ENCODE data around the gene DCAF11. TPM values are rescaled to one million over a fixed set of nuclear protein-coding genes. Genes with fewer than 3 reads are reported as not detected.
A peak's percentile ranks its signal among the peaks of the same experiment; 100 is the strongest.

The DCAF11 gene
- total RNA-seq, 3 donors from 2014 or later, result 45.7 to 57.6 (median 50.7) TPM

DNA sequence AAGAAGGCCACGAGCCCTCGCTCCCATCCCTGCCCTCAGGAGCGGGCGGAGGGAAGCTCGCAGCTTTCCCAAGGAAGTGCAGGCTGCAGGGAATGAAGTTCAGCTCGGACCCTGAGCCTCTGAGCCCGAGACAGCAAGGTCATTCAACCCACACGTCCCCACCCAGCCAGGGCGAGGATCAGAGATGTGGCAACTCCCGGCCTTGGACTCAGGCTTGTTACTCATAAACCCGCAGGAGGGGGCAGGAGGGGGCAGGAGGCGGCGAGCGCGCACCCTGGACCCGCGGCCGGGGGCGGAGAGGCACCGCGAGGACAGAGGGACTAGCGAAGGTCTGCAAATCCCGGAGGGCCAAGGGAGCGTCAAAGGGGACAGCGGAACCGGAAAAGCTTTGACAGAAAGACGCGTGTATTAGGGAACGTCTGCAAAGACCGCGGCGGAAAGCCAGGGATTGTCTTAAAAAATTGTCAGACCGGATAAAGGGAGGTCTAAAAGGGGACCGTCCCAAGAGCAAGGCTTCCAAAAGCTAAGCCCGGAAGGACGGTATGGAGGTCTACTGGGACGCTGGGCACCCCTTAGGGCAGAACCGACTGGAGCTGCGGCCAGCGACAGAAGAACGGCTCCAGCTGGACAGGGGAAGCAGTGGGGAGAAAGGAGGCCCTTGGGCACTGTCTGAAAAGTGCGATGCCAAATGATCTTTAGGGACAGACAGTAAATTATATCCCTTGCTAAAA is 611 bp upstream of the DCAF11 start:
- H3K27me3 Mint-ChIP-seq (ENCODE audit: low read depth), result no peaks in the 10 kb centered on the region

DNA sequence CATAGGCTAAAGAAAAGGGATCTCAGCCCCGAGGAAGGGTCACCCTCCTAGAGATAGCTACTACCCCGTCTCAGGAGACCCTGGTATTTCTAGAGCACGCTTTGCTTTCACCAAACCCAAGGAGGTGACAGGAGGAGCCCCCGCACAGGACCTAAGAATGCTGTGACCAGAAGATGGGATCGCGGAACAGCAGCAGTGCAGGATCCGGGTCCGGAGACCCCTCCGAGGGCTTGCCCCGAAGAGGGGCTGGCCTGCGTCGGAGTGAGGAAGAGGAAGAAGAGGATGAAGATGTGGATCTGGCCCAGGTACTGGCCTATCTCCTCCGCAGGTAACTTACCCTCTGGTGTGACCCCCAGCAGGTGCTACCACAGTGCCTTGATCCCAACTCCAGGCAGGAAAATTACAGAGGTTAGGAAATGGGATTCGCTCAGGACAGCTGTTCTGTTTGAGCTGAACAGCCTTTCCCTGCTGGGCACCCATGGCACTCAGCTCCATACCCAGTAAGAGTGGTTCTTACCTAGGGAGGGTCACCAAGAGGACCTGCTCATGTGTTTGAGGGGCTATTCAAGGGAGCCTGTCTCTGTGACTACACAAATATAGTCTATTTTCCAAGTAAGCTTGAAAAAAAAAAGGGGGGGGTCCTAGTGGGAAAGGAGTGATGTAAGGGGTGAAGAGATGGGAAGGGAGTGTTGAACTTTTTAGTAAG is 998 bp downstream of the DCAF11 start:
- H3K36me3 Mint-ChIP-seq (ENCODE audit: insufficient read depth), result peaks cover 23% of the 10 kb centered on the region

More for the DNA sequence above, 611 bp upstream of the DCAF11 start:
- ATAC-seq (peak; percentile 27 to 33), DNase-seq (peak; percentile 58)
- peak overlapping the region; percentile 93 for H3K4me3 Mint-ChIP-seq
- peaks cover 22% of the 10 kb centered on the region for H3K36me3 Mint-ChIP-seq (ENCODE audit: insufficient read depth)
- peaks cover 33% of the 10 kb centered on the region for H3K4me1 Mint-ChIP-seq (ENCODE audit: low read depth)
- H3K9me3 Mint-ChIP-seq, result no peaks in the 10 kb centered on the region

DNA sequence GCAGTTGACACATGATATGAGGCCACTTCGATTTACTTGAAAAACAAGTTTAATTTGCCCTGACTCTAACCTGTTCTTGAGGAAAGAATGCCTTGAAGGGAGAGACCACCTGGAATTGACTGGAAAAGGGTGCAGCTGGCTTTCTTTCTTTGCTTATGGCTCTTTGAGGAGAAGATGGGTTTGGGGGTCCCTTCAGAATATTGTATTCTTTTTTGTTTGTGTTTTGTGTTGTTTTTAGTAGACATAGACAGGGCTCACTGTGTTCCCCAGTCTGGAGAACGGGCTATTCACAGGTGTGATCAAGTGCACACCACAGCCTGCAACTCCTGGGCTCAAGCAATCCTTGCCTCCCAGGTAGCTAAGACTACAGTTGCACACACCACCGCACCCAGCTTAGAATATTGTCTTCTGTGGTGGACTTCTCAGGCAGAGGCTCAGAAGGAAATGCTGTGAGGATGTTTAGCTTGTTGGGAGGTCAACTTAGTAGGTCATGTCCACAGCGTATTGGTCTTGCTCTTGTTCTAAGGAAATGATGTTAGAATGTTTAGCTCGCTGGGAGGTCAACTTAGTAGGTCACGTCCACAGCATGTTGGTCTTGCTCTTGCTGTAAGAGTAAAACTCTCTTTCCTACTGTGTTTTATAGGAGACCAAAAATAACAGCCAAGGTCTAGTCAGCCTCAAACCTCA is 1.7 kb downstream of the DCAF11 start:
- H3K36me3 Mint-ChIP-seq (ENCODE audit: insufficient read depth), result peaks cover 27% of the 10 kb centered on the region
- DNase-seq, result no peak
- H3K9me3 Mint-ChIP-seq, result no peaks in the 10 kb centered on the region
- ATAC-seq, result no peak
- no peaks in the 10 kb centered on the region for H3K27me3 Mint-ChIP-seq (ENCODE audit: low read depth)
- peak overlapping the region; percentile 93 for H3K4me3 Mint-ChIP-seq
- peaks cover 24% of the 10 kb centered on the region for H3K4me1 Mint-ChIP-seq (ENCODE audit: low read depth)

More for the DNA sequence above, 998 bp downstream of the DCAF11 start:
- H3K9me3 Mint-ChIP-seq, result no peaks in the 10 kb centered on the region
- H3K4me3 Mint-ChIP-seq, result peak overlapping the region; percentile 93
- H3K4me1 Mint-ChIP-seq (ENCODE audit: low read depth), result peaks cover 26% of the 10 kb centered on the region
- DNase-seq, result no peak
- no peak for ATAC-seq
- no peaks in the 10 kb centered on the region for H3K27me3 Mint-ChIP-seq (ENCODE audit: low read depth)

DNA sequence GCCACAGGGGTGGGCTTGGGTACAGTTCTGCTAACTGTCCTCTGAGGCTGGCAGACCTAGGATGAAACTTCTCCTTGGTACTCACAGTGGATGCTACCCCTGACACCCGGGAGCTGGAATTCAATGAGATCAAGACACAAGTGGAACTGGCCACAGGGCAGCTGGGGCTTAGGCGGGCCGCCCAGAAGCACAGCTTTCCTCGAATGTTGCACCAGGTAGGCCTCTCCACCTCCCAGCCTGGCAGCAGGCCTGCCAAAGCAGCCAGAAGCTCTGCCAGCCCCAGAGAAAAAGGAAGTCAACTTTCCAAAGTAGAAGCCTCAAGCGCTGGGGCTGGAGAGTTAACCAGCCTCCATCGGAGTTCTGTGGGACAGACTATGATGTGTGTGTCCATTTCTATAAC is 2.6 kb downstream of the DCAF11 start:
- Mint-ChIP-seq H3K36me3 (ENCODE audit: insufficient read depth) (peaks cover 32% of the 10 kb centered on the region), H3K4me3 (no peak overlapping the region), H3K4me1 (ENCODE audit: low read depth) (peaks cover 24% of the 10 kb centered on the region), H3K9me3 (no peaks in the 10 kb centered on the region), H3K27me3 (ENCODE audit: low read depth) (no peaks in the 10 kb centered on the region)
- DNase-seq (no peak), ATAC-seq (no peak)

DNA sequence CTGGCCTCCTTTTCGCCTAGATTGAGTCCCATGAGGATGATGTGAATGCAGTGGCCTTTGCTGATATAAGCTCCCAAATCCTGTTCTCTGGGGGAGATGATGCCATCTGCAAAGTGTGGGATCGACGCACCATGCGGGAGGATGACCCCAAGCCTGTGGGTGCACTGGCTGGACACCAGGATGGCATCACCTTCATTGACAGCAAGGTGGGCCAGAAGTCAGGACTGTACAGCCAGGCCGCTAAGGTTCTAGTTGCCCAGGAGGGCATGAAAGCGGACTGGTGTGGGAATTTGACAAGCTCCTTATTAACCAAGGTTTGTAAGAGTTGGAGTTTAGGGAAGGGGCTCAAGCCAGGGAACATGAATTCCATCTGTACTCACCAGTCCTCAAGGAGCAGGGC is 5.1 kb downstream of the DCAF11 start:
- no peaks in the 10 kb centered on the region for H3K9me3 Mint-ChIP-seq
- H3K4me1 Mint-ChIP-seq (ENCODE audit: low read depth), result peaks cover 29% of the 10 kb centered on the region
- H3K4me3 Mint-ChIP-seq, result no peak overlapping the region
- DNase-seq, result no peak
- peaks cover 40% of the 10 kb centered on the region for H3K36me3 Mint-ChIP-seq (ENCODE audit: insufficient read depth)
- H3K27me3 Mint-ChIP-seq (ENCODE audit: low read depth), result no peaks in the 10 kb centered on the region
- ATAC-seq, result no peak

DNA sequence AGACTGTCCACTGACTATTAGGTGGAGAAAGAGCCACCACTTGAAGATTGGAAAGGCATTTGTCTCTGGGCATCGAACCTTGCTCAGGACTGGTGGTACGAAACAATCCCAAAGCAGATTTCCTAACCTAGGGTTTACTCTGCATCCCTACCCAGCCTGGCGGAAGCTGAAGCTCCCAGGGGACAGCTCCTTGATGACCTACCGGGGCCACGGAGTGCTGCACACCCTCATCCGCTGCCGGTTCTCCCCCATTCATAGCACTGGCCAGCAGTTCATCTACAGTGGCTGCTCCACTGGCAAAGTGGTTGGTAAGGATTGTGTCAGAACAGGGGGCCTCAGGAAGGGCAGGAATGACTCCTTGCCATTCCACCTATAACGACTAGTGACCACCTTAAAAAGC is 6.6 kb downstream of the DCAF11 start:
- no peak overlapping the region for H3K4me3 Mint-ChIP-seq
- DNase-seq (no peak), ATAC-seq (no peak)
- no peaks in the 10 kb centered on the region for H3K27me3 Mint-ChIP-seq (ENCODE audit: low read depth)
- peaks cover 16% of the 10 kb centered on the region for H3K4me1 Mint-ChIP-seq (ENCODE audit: low read depth)
- no peaks in the 10 kb centered on the region for H3K9me3 Mint-ChIP-seq
- H3K36me3 Mint-ChIP-seq (ENCODE audit: insufficient read depth), result peaks cover 43% of the 10 kb centered on the region

DNA sequence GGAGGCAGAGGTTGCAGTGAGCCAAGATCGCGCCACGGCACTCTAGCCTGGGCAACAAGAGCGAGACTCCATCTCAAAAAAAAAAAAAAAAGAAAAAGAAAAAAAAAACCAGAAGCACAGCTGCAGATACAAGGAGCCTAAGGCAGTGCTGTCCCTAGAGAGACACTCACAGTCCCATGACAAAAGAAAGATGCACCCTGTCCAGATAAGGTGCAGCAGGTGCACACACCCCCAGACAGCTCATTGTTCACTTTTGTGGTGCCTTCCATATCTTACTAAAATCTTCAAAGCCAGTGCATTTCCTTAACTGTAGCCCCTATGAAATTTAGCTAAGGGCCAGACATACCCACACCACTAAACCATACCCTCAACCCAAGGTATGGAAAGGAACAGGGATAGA is 7.8 kb downstream of the DCAF11 start:
- ATAC-seq, result no peak
- H3K36me3 Mint-ChIP-seq (ENCODE audit: insufficient read depth), result peaks cover 36% of the 10 kb centered on the region
- no peaks in the 10 kb centered on the region for H3K9me3 Mint-ChIP-seq

DNA sequence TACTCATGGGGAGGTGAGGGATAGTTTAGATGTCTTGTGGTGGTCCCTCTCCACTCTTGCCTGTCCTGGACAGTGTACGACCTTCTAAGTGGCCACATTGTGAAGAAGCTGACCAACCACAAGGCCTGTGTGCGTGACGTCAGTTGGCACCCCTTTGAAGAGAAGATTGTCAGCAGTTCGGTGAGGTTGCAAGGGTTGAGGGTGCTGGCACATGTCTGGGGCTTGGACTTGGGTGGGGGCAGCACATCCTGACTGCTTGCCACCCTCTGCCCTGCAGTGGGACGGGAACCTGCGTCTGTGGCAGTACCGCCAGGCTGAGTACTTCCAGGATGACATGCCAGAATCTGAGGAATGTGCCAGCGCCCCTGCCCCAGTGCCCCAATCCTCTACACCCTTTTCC is 8.3 kb downstream of the DCAF11 start:
- H3K27me3 Mint-ChIP-seq (ENCODE audit: low read depth), result no peaks in the 10 kb centered on the region
- peaks cover 32% of the 10 kb centered on the region for H3K36me3 Mint-ChIP-seq (ENCODE audit: insufficient read depth)
- ATAC-seq (no peak), DNase-seq (no peak)
- no peaks in the 10 kb centered on the region for H3K9me3 Mint-ChIP-seq
- no peak overlapping the region for H3K4me3 Mint-ChIP-seq
- H3K4me1 Mint-ChIP-seq (ENCODE audit: low read depth), result peaks cover 7% of the 10 kb centered on the region

More for the DNA sequence above, 7.8 kb downstream of the DCAF11 start:
- peaks cover 8% of the 10 kb centered on the region for H3K4me1 Mint-ChIP-seq (ENCODE audit: low read depth)
- no peak for DNase-seq
- H3K4me3 Mint-ChIP-seq, result no peak overlapping the region
- no peaks in the 10 kb centered on the region for H3K27me3 Mint-ChIP-seq (ENCODE audit: low read depth)

DNA sequence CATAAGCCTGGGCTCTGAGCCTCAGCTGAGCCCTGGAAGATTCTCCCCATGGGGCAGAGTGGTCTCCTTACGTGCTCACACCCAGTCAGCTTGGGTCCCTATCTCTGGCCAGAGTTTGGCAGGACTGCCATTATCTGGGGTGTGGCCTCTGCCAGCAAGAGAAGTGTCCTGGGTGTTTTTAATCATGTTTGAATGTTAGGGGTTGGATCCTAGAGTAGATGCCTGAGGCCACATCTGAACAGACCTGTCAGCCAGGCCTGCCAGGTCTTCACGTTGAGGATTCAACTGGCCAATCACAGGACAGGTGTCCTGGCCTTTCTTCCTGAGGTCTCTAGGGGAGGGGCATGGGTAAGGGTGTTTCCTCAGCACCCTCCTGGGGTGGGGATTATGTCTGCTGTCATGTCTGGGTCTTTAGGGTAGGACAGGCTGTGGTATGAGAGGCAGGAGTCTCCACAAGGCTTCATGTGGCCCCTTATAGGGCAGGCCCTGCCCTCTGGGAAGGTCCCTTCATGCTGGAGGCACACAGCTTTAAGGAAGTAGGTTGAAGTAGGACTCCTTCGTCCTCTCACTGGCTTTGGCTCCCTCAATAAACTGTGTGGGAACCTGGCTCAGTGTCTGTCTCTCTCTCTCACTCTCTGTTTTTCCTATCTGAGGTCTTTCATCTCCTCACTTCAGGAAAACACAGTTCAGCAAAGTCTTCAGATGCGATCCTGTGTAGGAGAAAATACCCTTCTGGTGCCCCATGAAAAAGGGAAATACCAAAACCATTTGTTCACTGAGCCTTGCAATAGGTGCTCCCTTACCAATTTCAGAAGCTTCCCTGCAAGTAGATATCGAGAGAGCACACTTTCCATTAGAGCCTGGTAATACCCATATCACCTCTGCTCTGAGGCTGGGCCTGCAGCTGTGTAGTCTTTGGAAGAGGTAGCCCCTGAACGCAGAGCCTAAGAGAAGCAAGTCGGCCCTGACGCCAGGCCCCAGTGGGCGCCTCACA is 9.1 kb downstream of the DCAF11 start:
- Mint-ChIP-seq H3K4me3 (no peak overlapping the region), H3K9me3 (no peaks in the 10 kb centered on the region), H3K27me3 (ENCODE audit: low read depth) (no peaks in the 10 kb centered on the region), H3K4me1 (ENCODE audit: low read depth) (peaks cover 4% of the 10 kb centered on the region), H3K36me3 (ENCODE audit: insufficient read depth) (peaks cover 23% of the 10 kb centered on the region)
- ATAC-seq (peak in 1 of 2 donors; percentile 25), DNase-seq (no peak)

DNA sequence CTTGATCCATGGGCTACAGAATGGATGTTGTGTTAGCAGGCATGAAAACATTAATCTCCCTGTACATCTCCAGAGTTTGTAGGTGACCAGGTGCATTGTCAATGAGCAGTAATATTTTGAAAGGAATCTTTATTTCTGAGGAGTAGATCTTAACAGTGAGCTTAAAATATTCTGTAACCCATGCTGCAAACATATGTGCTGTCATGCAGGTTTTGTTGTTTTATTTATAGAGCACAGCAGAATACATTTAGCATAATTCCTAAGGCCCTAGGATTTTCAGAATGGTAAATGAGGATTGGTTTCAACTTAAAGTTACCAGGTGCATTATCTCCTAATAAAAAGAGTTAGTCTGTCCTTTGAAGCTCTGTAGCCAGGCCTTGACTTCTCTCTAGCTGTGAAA is 12.4 kb downstream of the DCAF11 start:
- H3K36me3 Mint-ChIP-seq (ENCODE audit: insufficient read depth), result peaks cover 11% of the 10 kb centered on the region
- no peak for DNase-seq
- no peak overlapping the region for H3K4me3 Mint-ChIP-seq
- ATAC-seq, result no peak
- no peaks in the 10 kb centered on the region for H3K9me3 Mint-ChIP-seq
- H3K4me1 Mint-ChIP-seq (ENCODE audit: low read depth), result peaks cover 12% of the 10 kb centered on the region
- no peaks in the 10 kb centered on the region for H3K27me3 Mint-ChIP-seq (ENCODE audit: low read depth)

DNA sequence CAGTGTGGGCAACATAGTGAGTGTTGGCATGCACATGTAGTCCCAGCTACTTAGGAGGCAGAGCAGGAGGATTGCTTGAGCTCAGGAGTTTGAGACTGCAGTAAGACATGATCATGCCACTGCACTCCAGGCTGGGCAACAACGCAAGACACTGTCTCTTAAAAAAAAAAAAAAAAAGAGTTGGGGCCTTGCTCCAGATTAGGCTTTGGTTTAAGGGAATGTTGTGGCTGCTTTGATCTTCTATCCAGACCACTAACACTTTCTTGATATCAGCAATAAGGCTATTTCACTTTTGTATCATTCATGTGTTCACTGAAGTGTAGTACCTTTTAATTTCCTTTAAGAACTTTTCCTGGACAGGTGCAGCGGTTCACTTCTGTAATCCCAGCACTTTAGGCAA is 13.1 kb downstream of the DCAF11 start:
- ATAC-seq (no peak), DNase-seq (no peak)
- Mint-ChIP-seq H3K9me3 (no peaks in the 10 kb centered on the region), H3K4me3 (no peak overlapping the region), H3K27me3 (ENCODE audit: low read depth) (no peaks in the 10 kb centered on the region), H3K36me3 (ENCODE audit: insufficient read depth) (peaks cover 10% of the 10 kb centered on the region), H3K4me1 (ENCODE audit: low read depth) (peaks cover 19% of the 10 kb centered on the region)

DNA sequence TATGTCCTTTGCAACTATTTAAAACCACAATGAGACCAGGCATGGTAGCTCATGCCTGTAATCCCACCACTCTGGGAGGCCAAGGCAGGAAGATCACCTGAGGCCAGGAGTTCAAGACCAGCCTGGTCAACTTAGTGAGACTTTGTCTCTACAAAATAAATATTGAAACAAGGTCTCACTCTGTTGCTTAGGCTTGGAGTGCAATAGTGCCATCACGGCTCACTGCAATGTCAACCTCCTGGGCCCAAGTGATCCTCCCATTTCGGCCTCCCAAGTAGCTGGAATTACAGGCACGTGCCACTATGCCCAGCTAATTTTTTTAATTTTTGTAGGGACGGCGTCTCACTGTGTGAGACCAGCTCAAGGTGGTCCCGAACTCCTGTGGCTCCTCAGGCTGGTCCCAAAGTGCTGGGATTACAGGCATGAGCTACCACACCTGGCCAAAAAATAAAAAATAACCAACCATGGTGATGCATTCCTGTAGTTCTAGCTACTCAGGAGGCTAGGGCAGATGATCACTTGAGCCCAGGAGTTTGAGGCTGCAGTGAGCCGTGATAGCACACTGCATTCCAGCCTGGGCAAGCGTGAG is 14.9 kb downstream of the DCAF11 start:
- peaks cover 20% of the 10 kb centered on the region for H3K4me1 Mint-ChIP-seq (ENCODE audit: low read depth)
- ATAC-seq, result no peak
- DNase-seq, result no peak
- no peak overlapping the region for H3K4me3 Mint-ChIP-seq
- H3K27me3 Mint-ChIP-seq (ENCODE audit: low read depth), result no peaks in the 10 kb centered on the region
- H3K9me3 Mint-ChIP-seq, result no peaks in the 10 kb centered on the region
- peaks cover 4% of the 10 kb centered on the region for H3K36me3 Mint-ChIP-seq (ENCODE audit: insufficient read depth)

DNA sequence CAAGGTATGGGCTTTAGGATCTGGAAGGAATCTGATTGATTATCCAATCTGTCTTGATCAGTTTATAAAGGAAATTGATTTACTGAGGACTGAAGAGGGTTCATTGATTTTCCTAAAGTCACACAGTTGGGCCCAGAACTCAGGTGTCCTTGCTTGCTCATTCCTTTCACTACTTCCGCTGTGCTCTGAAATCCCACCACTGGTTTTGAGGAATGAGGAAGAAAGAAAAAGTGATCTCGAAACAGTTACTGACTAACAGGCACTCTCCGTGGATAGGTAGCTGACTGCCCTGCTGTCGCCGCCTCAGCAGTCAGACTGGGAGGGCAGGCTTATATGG is 15.8 kb downstream of the DCAF11 start, which contains the start of gene FITM1:
Gene FITM1, plus strand, starts transcription at position 280 of the 337 bp plus-strand sequence. CDS start 905 bp downstream, outside the sequence.
- Mint-ChIP-seq H3K4me3 (no peak within 1 kb of the TSS), H3K27me3 (ENCODE audit: low read depth) (no peaks in the 10 kb centered on the region), H3K9me3 (no peaks in the 10 kb centered on the region), H3K4me1 (ENCODE audit: low read depth) (peaks cover 25% of the 10 kb centered on the region), H3K36me3 (ENCODE audit: insufficient read depth) (peaks cover under 1% of the 10 kb centered on the region)
- DNase-seq (no peak), ATAC-seq (no peak)

All from activated T-cell treated with anti-CD3 and anti-CD28 coated beads, Interleukin-2, amount 50 U/mL, for 4 hours (primary cell).